Astrocyte of the spinal cord (primary cell): Measurements from ENCODE around the gene SV2B.

Experiments used
- DNase-seq: peaks from one replicate; pipeline ENCODE4 v3.0.0; 2011; ENCODE audit warnings: low read depth, low spot score
- H3K4me3 ChIP-seq: 2 replicates; pipeline ENCODE4 v1.5.1; 2011; ENCODE audit warnings: low read depth, mild to moderate bottlenecking, low read length, moderate library complexity
- in situ Hi-C: cut with HindIII; loops from 2 replicates; pipeline ENCODE4 v1.10.0; 2017; ENCODE audit warnings: low sequenced_read_pairs
- TF ChIP-seq, protein P1 (sequence below): IDR thresholded peaks from 2 replicates; pipeline ENCODE4 v1.5.1; 2012; ENCODE audit warnings: low read depth, mild to moderate bottlenecking, low read length, inconsistent platforms

Gene SV2B

DNA sequence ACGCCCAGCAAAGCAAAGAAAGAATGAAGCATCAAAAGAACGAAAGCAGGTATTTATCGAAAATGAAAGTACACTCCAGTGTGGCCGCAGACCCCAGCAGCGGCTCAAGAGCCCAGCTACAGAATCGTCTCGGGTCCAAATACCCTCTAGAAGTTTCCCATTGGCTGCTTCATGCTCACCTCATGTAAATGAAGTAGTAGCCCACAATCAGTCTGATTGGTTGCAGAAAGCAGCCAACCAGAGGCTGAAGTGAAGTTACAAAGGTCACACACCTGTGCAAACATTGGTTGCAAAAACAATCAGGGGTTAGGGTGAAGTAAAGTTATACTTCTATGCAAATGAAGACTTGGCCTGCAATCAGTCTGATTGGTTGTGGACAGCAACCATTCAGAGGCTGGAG lies 32.0 kb downstream of the SV2B start:
- DNase-seq = no peak
- TF ChIP-seq, protein P1, sequence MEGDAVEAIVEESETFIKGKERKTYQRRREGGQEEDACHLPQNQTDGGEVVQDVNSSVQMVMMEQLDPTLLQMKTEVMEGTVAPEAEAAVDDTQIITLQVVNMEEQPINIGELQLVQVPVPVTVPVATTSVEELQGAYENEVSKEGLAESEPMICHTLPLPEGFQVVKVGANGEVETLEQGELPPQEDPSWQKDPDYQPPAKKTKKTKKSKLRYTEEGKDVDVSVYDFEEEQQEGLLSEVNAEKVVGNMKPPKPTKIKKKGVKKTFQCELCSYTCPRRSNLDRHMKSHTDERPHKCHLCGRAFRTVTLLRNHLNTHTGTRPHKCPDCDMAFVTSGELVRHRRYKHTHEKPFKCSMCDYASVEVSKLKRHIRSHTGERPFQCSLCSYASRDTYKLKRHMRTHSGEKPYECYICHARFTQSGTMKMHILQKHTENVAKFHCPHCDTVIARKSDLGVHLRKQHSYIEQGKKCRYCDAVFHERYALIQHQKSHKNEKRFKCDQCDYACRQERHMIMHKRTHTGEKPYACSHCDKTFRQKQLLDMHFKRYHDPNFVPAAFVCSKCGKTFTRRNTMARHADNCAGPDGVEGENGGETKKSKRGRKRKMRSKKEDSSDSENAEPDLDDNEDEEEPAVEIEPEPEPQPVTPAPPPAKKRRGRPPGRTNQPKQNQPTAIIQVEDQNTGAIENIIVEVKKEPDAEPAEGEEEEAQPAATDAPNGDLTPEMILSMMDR = no peak
- H3K4me3 ChIP-seq = no peak overlapping the region
- in situ Hi-C loops = no loop called here

DNA sequence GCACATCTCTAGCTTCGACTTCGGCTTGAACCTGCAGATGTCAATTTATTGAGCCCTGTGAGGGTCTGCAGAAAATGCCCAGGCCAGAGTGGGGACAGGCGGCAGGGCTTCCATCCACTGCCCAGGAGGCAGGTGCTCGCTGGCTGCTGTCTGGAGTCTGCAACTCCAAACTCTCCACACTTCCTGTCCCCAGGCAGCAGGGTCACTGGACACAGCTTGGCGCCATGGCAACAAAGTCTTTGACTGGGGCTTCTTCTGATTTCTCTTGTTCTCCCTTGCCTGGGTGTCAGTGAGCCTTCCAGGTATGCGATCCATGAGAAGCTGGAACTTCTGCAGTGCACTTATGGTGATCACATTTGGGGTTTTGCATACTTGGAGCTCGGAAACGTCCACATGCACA lies 33.5 kb downstream of the SV2B start:
- TF ChIP-seq, protein P1 = no peak
- in situ Hi-C loops = no loop called here
- DNase-seq = no peak
- no peak overlapping the region for H3K4me3 ChIP-seq

DNA sequence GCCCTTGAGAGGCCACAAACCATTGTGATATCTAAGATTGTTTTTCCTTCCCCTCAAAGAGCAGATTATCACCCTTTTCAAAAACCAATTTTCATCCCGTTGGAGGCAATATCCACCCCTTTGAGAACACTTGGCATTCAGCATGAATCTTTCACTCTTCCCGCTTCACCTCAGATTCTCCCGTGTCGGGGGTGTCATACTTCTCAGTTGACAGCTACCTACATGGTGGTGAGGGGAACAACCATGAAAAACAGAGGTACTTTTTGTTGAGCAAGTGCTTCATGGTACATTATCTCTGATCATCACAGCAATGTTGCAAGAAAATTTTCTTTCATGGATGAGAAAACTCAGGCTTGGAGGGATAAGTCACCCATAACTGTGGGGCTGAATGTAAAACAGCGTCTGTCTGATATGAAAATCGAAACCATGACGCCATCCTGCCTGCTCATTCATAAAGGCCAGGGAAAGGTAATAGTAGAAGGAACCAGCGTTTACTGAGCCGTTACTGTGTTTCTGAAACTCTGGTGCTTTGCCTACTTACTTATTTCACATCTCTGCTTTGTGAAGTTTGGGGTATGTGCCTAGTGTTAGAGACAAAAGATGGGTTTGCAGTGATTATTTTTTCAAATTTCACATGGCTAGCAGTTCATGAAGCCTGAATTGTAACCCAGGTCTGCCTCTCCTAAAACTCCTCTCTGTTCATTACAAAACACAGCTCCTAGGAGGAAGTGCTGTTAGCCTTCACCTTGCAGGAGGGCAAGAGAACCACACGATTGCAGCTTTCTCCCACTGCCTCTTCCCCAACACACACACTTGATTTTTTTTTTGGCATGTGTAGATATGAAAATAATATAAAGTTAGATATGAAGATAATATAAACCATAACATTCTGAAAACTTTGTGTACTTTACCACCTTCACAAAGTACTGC lies 35.4 kb downstream of the SV2B start:
- no peak overlapping the region for H3K4me3 ChIP-seq
- no peak for DNase-seq
- in situ Hi-C loops = no loop called here
- TF ChIP-seq, protein P1 = no peak

DNA sequence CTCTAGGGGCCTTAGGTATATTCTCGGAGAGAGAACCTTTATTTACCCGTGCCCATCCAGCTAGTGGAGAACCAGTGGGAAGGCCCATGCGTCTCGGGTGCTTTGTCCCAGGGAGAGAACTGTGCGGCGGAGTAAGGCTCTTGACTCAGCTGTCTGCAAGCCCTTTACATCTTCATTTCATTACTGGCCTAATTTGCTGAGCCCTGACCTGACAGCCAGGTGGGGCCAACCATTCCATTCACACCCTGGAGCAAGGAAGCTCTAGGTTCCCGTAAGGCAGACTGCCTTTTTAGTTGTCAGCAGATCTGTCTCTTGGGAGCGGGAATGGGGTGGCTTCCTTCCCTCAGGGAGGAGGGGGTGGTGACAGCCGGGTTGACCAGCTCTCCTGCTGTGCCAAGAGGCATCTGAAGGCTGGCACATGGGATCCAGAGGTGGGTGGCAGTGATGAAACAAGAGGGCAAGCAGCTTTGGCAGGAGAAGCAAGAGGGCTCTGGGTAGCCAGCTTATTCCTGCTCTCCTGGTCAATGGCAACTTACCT lies 36.4 kb downstream of the SV2B start:
- TF ChIP-seq, protein P1 = no peak
- DNase-seq = no peak
- in situ Hi-C loops = no loop called here
- no peak overlapping the region for H3K4me3 ChIP-seq

DNA sequence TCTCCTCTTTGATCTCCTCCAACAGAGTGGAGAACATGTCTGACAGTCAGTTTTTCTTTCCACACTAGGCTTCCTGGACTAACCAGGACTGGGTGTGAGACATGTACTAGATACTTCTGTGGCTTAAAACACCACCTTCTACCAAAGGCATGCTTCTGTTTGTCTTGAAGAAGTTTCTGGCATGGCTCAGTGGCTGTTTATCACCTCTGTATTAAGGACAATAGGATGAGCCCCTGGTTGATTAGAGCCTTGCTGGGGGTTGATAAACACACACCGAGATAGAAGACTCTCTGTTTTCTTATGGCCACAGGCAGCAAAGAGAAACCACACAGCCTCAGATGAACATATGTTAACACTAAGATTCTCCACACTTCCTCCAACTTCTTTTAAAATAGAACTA lies 40.5 kb downstream of the SV2B start:
- H3K4me3 ChIP-seq = no peak overlapping the region
- no peak for DNase-seq
- in situ Hi-C loops = no loop called here
- TF ChIP-seq, protein P1 = no peak

DNA sequence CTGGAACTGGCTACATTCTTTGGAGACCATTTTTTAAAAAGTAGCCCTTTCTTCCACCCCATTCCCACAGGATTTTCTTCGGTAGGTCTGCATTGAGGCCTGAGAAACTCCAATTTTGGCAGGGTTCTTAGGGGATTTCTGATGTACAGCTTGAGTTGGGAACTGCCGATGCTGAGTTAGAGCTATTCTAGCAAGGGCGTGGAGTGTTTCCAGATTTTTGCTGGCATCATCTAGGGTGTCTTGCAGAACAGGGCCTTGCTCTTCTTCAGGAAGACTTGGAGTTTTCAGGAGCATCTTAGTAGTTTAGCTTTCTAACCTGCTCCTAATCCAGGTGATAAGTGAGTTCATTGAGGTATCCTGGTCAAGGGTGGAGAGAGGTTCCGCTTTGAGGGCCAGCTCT lies 41.0 kb downstream of the SV2B start:
- in situ Hi-C loops = no loop called here
- H3K4me3 ChIP-seq = no peak overlapping the region
- DNase-seq = no peak
- TF ChIP-seq, protein P1 = no peak
